NCI-H2196 (cell line): ENCODE data around the gene TECPR1.

Source experiments
- DNase-seq: peaks from one replicate; lab custom pipeline; 2025; ENCODE audit not compliant: unreplicated experiment; lab: John Stamatoyannopoulos, UW

Gene TECPR1

GRCh38 chr7:98165827-98166667, 86.0 kb downstream of the TECPR1 start:
- peak; percentile 64 for DNase-seq
